Trophoblast cell (in vitro differentiated cells and primary cell): Measurements from ENCODE around the gene KCNB1. TPM values are rescaled to one million over a fixed set of nuclear protein-coding genes. Genes with fewer than 3 reads are reported as not detected.

ENCODE experiments used
- DNase-seq, 2 donors: peaks; one replicate each; pipeline ENCODE4 v3.0.0-alpha.2; 2016
- H2AFZ ChIP-seq: 2 replicates; pipeline ENCODE4 v1.6.1; 2013; ENCODE audit warnings: low read length, moderate library complexity, mild to moderate bottlenecking; ENCODE audit not compliant: insufficient read depth, poor library complexity
- H2AK5ac ChIP-seq: 2 replicates; pipeline ENCODE4 v1.6.1; 2013; ENCODE audit warnings: mild to moderate bottlenecking, low read length
- H2BK120ac ChIP-seq: 2 replicates; pipeline ENCODE4 v1.6.1; 2013; ENCODE audit warnings: low read length, mild to moderate bottlenecking, moderate library complexity; ENCODE audit not compliant: insufficient read depth, poor library complexity
- H2BK12ac ChIP-seq: 2 replicates; pipeline ENCODE4 v1.6.1; 2013; ENCODE audit warnings: mild to moderate bottlenecking, low read length, moderate library complexity
- H2BK5ac ChIP-seq: 2 replicates; pipeline ENCODE4 v1.6.1; 2013; ENCODE audit warnings: low read length, low read depth, moderate library complexity, mild to moderate bottlenecking; ENCODE audit not compliant: poor library complexity
- H3K14ac ChIP-seq: 2 replicates; pipeline ENCODE4 v1.6.1; 2013; ENCODE audit warnings: mild to moderate bottlenecking, low read length
- H3K18ac ChIP-seq: 2 replicates; pipeline ENCODE4 v1.6.1; 2013; ENCODE audit warnings: mild to moderate bottlenecking, low read length
- H3K23ac ChIP-seq: 2 replicates; pipeline ENCODE4 v1.6.1; 2013; ENCODE audit warnings: low read length
- H3K27ac ChIP-seq: 2 replicates; pipeline ENCODE4 v1.5.1; 2013; ENCODE audit warnings: low read depth, mild to moderate bottlenecking, inconsistent platforms, low read length, moderate library complexity
- H3K27me3 ChIP-seq: 2 replicates; pipeline ENCODE4 v1.6.1; 2013; ENCODE audit warnings: inconsistent platforms, mild to moderate bottlenecking, low read length, moderate library complexity; ENCODE audit not compliant: insufficient read depth
- H3K36me3 ChIP-seq, 2 experiments: 1 replicate in 1 of 2; 2 replicates in 1 of 2; pipeline ENCODE4 v1.6.1; 2013; ENCODE audit warnings: low read length in 2 of 2, mild to moderate bottlenecking in 2 of 2, moderate library complexity in 1 of 2; ENCODE audit not compliant: insufficient read depth in 2 of 2, control insufficient read depth in 1 of 2
- H3K4ac ChIP-seq: 2 replicates; pipeline ENCODE4 v1.6.1; 2013; ENCODE audit warnings: low read depth, mild to moderate bottlenecking, low read length, moderate library complexity
- H3K4me1 ChIP-seq, 2 experiments: 1 replicate in 1 of 2; 2 replicates in 1 of 2; pipeline ENCODE4 v1.6.1; 2013; ENCODE audit warnings: low read length in 2 of 2, mild to moderate bottlenecking in 2 of 2, moderate library complexity in 1 of 2; ENCODE audit not compliant: insufficient read depth in 2 of 2, control insufficient read depth in 1 of 2
- H3K4me2 ChIP-seq: 2 replicates; pipeline ENCODE4 v1.6.1; 2013; ENCODE audit warnings: inconsistent platforms, mild to moderate bottlenecking, low read length, moderate library complexity
- H3K4me3 ChIP-seq: 2 replicates; pipeline ENCODE4 v1.5.1; 2013; ENCODE audit warnings: mild to moderate bottlenecking, low read depth, low read length, inconsistent platforms
- H3K79me1 ChIP-seq: one replicate; pipeline ENCODE4 v1.6.1; 2013; ENCODE audit warnings: low read length
- H3K79me2 ChIP-seq: 2 replicates; pipeline ENCODE4 v1.6.1; 2013; ENCODE audit warnings: low read length, mild to moderate bottlenecking; ENCODE audit not compliant: control insufficient read depth, insufficient read depth, poor library complexity
- H3K9ac ChIP-seq: 2 replicates; pipeline ENCODE4 v1.6.1; 2013; ENCODE audit warnings: mild to moderate bottlenecking, low read length
- H3K9me3 ChIP-seq: 2 replicates; pipeline ENCODE4 v1.6.1; 2013; ENCODE audit warnings: low read depth, mild to moderate bottlenecking, control low read depth, inconsistent platforms, low read length; ENCODE audit not compliant: insufficient read depth
- H4K12ac ChIP-seq: 2 replicates; pipeline ENCODE4 v1.6.1; 2013; ENCODE audit warnings: low read depth, mild to moderate bottlenecking, low read length, moderate library complexity
- H4K8ac ChIP-seq: 2 replicates; pipeline ENCODE4 v1.6.1; 2013; ENCODE audit warnings: low read depth, mild to moderate bottlenecking, low read length, moderate library complexity
- H4K91ac ChIP-seq: one replicate; pipeline ENCODE4 v1.6.1; 2013; ENCODE audit warnings: low read depth, mild to moderate bottlenecking, low read length, moderate library complexity
- WGBS: extraction: QIAGEN DNeasy Blood & Tissue Kit; methylation state at CpG from one replicate; pipeline ENCODE4 v1.1.7; 2013; ENCODE audit warnings: missing lambda C conversion rate; ENCODE audit not compliant: insufficient read length, insufficient coverage; ENCODE audit errors: extremely low coverage; 5-methylcytosine and 5-hydroxymethylcytosine counted together
- polyA plus RNA-seq: library from polyadenylated mRNA; stranded (reverse); fragments of 200-250 nt; gene quantifications from 2 replicates; pipeline ENCODE4 v1.2.3, GENCODE V29; 2013

Gene KCNB1
- 0.01 and 0.14 TPM in 2 replicates for polyA plus RNA-seq

GRCh38 chr20:49482621-49483017 lies at the start of gene KCNB1:
Gene KCNB1 (minus strand): TSS chr20:49482668. CDS start chr20:49482480, 188 bp downstream.
- no peak within 1 kb of the TSS for H3K14ac ChIP-seq
- peaks cover 2 to 6% of the 10 kb centered on the region in 2 experiments for H3K4me1 ChIP-seq
- H3K9ac ChIP-seq, result no peak within 1 kb of the TSS
- no peak within 1 kb of the TSS for H3K23ac ChIP-seq
- H2AFZ ChIP-seq, result no peak within 1 kb of the TSS
- H3K9me3 ChIP-seq, result peaks cover 1% of the 10 kb centered on the region
- H3K27me3 ChIP-seq, result peaks cover 14% of the 10 kb centered on the region
- no peak within 1 kb of the TSS for H3K4me3 ChIP-seq
- H3K79me1 ChIP-seq, result no peaks in the 10 kb centered on the region
- no peak within 1 kb of the TSS for H2BK5ac ChIP-seq
- H3K27ac ChIP-seq, result no peak within 1 kb of the TSS
- H4K8ac ChIP-seq, result no peak within 1 kb of the TSS
- H2BK12ac ChIP-seq, result no peak within 1 kb of the TSS
- no peak within 1 kb of the TSS for H4K12ac ChIP-seq
- H2BK120ac ChIP-seq, result no peak within 1 kb of the TSS
- DNase-seq, result peak; percentile 10 to 55
- no peak within 1 kb of the TSS for H3K4ac ChIP-seq
- H3K36me3 ChIP-seq, result no peaks in the 10 kb centered on the region
- H2AK5ac ChIP-seq, result no peak within 1 kb of the TSS
- H4K91ac ChIP-seq, result no peak within 1 kb of the TSS
- WGBS, result no CpG with 5 or more reads among the region's 34 CpGs
- no peak within 1 kb of the TSS for H3K18ac ChIP-seq
- H3K79me2 ChIP-seq, result no peaks in the 10 kb centered on the region
- H3K4me2 ChIP-seq, result peak within 1 kb of the TSS; percentile 59

- H3K9me3 ChIP-seq, result peaks cover 3% of the 10 kb centered on the region
- H3K4me1 ChIP-seq, result no peaks in the 10 kb centered on the region
- H2BK120ac ChIP-seq, result no peak overlapping the region
- H4K91ac ChIP-seq, result no peak overlapping the region
- H3K79me2 ChIP-seq, result no peaks in the 10 kb centered on the region
- H4K12ac ChIP-seq, result no peak overlapping the region
- no peak overlapping the region for H3K23ac ChIP-seq
- no peak overlapping the region for H3K4me2 ChIP-seq
- H3K14ac ChIP-seq, result no peak overlapping the region
- no CpG with 5 or more reads among the region's 5 CpGs for WGBS
- H2BK12ac ChIP-seq, result no peak overlapping the region
- H3K79me1 ChIP-seq, result no peaks in the 10 kb centered on the region
- no peak overlapping the region for H3K18ac ChIP-seq
- no peak overlapping the region for H3K4ac ChIP-seq
- no peak overlapping the region for H2AK5ac ChIP-seq
- H3K4me3 ChIP-seq, result no peak overlapping the region
- H3K27me3 ChIP-seq, result no peaks in the 10 kb centered on the region
- H2BK5ac ChIP-seq, result no peak overlapping the region
- H3K36me3 ChIP-seq, result peaks cover 4 to 5% of the 10 kb centered on the region in 2 experiments
- DNase-seq, result peak in 1 of 2 donors; percentile 33
- no peak overlapping the region for H4K8ac ChIP-seq
- no peak overlapping the region for H3K27ac ChIP-seq
- no peak overlapping the region for H2AFZ ChIP-seq
- no peak overlapping the region for H3K9ac ChIP-seq
Measured at GRCh38 chr20:49529470-49529869, 47.0 kb upstream of the KCNB1 start.

DNA sequence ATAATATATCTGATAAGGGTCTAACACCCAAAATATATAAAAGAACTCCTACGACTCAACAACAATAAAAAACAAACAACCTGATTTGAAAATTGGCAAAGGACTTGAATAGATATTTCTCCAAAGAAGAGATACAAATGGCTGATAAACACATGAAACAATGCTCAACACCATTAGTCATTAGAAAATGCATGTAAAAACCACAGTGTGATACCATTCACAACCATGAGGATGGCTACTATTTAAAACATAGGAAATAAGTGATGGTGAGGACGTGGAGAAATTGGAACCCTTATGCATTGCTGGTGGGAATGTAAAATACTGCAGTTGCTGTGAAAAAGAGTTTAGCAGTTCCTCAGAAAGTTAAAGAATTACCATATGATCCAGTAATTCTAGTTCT lies 44.1 kb upstream of the KCNB1 start:
- no CpG with 5 or more reads among the region's 2 CpGs for WGBS
- Histone ChIP-seq H3K14ac (no peak overlapping the region), H3K23ac (no peak overlapping the region), H4K12ac (no peak overlapping the region), H3K18ac (no peak overlapping the region), H3K4me2 (no peak overlapping the region), H2AFZ (no peak overlapping the region), H4K8ac (no peak overlapping the region), H3K9ac (no peak overlapping the region), H3K27me3 (no peaks in the 10 kb centered on the region), H3K79me1 (no peaks in the 10 kb centered on the region), H2BK5ac (no peak overlapping the region), H4K91ac (no peak overlapping the region), H2AK5ac (no peak overlapping the region), H2BK12ac (no peak overlapping the region), H2BK120ac (no peak overlapping the region), H3K9me3 (peaks cover 9% of the 10 kb centered on the region), H3K4me3 (no peak overlapping the region), H3K27ac (no peak overlapping the region), H3K4ac (no peak overlapping the region), H3K4me1 (no peaks in the 10 kb centered on the region), H3K79me2 (no peaks in the 10 kb centered on the region), H3K36me3 (peaks cover 1 to 10% of the 10 kb centered on the region in 2 experiments)
- DNase-seq, result no peak

- no peak overlapping the region for H2AK5ac ChIP-seq
- no peak overlapping the region for H3K9ac ChIP-seq
- no peak for DNase-seq
- no peak overlapping the region for H3K4me3 ChIP-seq
- H3K23ac ChIP-seq, result no peak overlapping the region
- no peaks in the 10 kb centered on the region for H3K79me2 ChIP-seq
- no peaks in the 10 kb centered on the region for H3K27me3 ChIP-seq
- no CpG with 5 or more reads among the region's 6 CpGs for WGBS
- H3K18ac ChIP-seq, result no peak overlapping the region
- peaks cover 0 to 10% of the 10 kb centered on the region in 2 experiments for H3K36me3 ChIP-seq
- no peak overlapping the region for H2BK120ac ChIP-seq
- H4K12ac ChIP-seq, result no peak overlapping the region
- H3K4me2 ChIP-seq, result no peak overlapping the region
- no peaks in the 10 kb centered on the region for H3K79me1 ChIP-seq
- peaks cover 9% of the 10 kb centered on the region for H3K9me3 ChIP-seq
- H2BK12ac ChIP-seq, result no peak overlapping the region
- H3K14ac ChIP-seq, result no peak overlapping the region
- H3K4ac ChIP-seq, result no peak overlapping the region
- no peak overlapping the region for H4K8ac ChIP-seq
- H3K27ac ChIP-seq, result no peak overlapping the region
- no peak overlapping the region for H2AFZ ChIP-seq
- no peak overlapping the region for H2BK5ac ChIP-seq
- no peak overlapping the region for H4K91ac ChIP-seq
- H3K4me1 ChIP-seq, result no peaks in the 10 kb centered on the region
Measured at GRCh38 chr20:49526056-49526455, 43.6 kb upstream of the KCNB1 start.
